GM23338 (cell line): ENCODE results near the gene SMOC1. TPM values are rescaled to one million over a fixed set of nuclear protein-coding genes. Genes with fewer than 3 reads are reported as not detected.

Source experiments
- ATAC-seq: fragments of 200-7000 bp; cut with Tn5 transposase; 3 replicates; pipeline ENCODE4 v1.9.1; 2020
- DNase-seq: peaks from one replicate; pipeline ENCODE4 v3.0.0-alpha.2; 2015; ENCODE audit warnings: low spot score
- H2AFZ ChIP-seq: fragments of 200-600 bp; sonication (generic); 2 replicates; pipeline ENCODE4 v1.8.0; 2016; ENCODE audit warnings: antibody characterized with exemption, mild to moderate bottlenecking, moderate library complexity
- H3F3A ChIP-seq: fragments of 200-600 bp; sonication (generic); replicated peaks from 2 replicates; pipeline ENCODE4 v1.8.0; 2017; ENCODE audit warnings: antibody characterized with exemption, mixed run types, low read depth
- H3K27ac ChIP-seq: fragments of 200-600 bp; sonication (generic); 2 replicates; pipeline ENCODE4 v1.6.1; 2016; ENCODE audit warnings: low read depth
- H3K27me3 ChIP-seq: fragments of 200-600 bp; sonication (generic); 2 replicates; pipeline ENCODE4 v1.8.0; 2016; ENCODE audit warnings: mild to moderate bottlenecking, mixed run types, moderate library complexity; ENCODE audit not compliant: insufficient read depth
- H3K36me3 ChIP-seq: fragments of 200-600 bp; sonication (generic); 2 replicates; pipeline ENCODE4 v1.8.0; 2016; ENCODE audit warnings: mild to moderate bottlenecking; ENCODE audit not compliant: insufficient read depth
- H3K4me1 ChIP-seq: fragments of 200-600 bp; sonication (generic); 2 replicates; pipeline ENCODE4 v1.8.0; 2016; ENCODE audit warnings: mild to moderate bottlenecking, moderate library complexity; ENCODE audit not compliant: insufficient read depth
- H3K4me2 ChIP-seq: fragments of 200-600 bp; sonication (generic); 2 replicates; pipeline ENCODE4 v1.7.1; 2017; ENCODE audit warnings: mixed run types
- H3K4me3 ChIP-seq: fragments of 200-600 bp; sonication (generic); 2 replicates; pipeline ENCODE4 v1.6.1; 2016; ENCODE audit warnings: mixed run types
- H3K79me2 ChIP-seq: fragments of 200-600 bp; sonication (generic); replicated peaks from 2 replicates; pipeline ENCODE4 v1.8.0; 2017; ENCODE audit warnings: mild to moderate bottlenecking; ENCODE audit not compliant: insufficient read depth
- H3K9me2 ChIP-seq: fragments of 200-600 bp; sonication (generic); 2 replicates; pipeline ENCODE4 v1.8.0; 2017; ENCODE audit not compliant: insufficient read depth
- H4K20me1 ChIP-seq: fragments of 200-600 bp; sonication (generic); replicated peaks from 2 replicates; pipeline ENCODE4 v1.8.0; 2017; ENCODE audit warnings: mild to moderate bottlenecking; ENCODE audit not compliant: insufficient read depth
- H3K27ac Mint-ChIP-seq: 2 replicates; pipeline ENCODE4 v1.8.0; 2020; ENCODE audit warnings: inconsistent platforms, mild to moderate bottlenecking, moderate library complexity, mixed read lengths
- H3K27me3 Mint-ChIP-seq: 3 replicates; pipeline ENCODE4 v1.8.0; 2022; ENCODE audit warnings: low read depth, mild to moderate bottlenecking, moderate library complexity, mixed read lengths, inconsistent platforms; ENCODE audit not compliant: insufficient read depth, poor library complexity
- H3K36me3 Mint-ChIP-seq: 3 replicates; pipeline ENCODE4 v1.8.0; 2021; ENCODE audit warnings: low read depth, mild to moderate bottlenecking, inconsistent platforms, moderate library complexity, mixed read lengths
- H3K4me1 Mint-ChIP-seq: 3 replicates; pipeline ENCODE4 v1.8.0; 2020; ENCODE audit warnings: mild to moderate bottlenecking, inconsistent platforms, mixed read lengths
- H3K4me3 Mint-ChIP-seq: 3 replicates; pipeline ENCODE4 v1.8.0; 2021; ENCODE audit warnings: moderate library complexity, mild to moderate bottlenecking, inconsistent platforms, mixed read lengths
- H3K9me3 Mint-ChIP-seq: 3 replicates; pipeline ENCODE4 v1.8.0; 2020; ENCODE audit warnings: moderate library complexity, mild to moderate bottlenecking, inconsistent platforms, mixed read lengths
- ETS1 ChIP-seq: IDR thresholded peaks from 2 replicates; pipeline ENCODE4 v1.6.1; 2016; ENCODE audit warnings: antibody characterized with exemption
- EZH2 ChIP-seq: fragments of 200-600 bp; sonication (generic); IDR thresholded peaks from one replicate; pipeline ENCODE4 v1.8.0; 2017; ENCODE audit warnings: antibody characterized with exemption, mild to moderate bottlenecking, low read depth; ENCODE audit not compliant: unreplicated experiment
- EZH2phosphoT487 ChIP-seq: fragments of 200-600 bp; sonication (generic); IDR thresholded peaks from one replicate; pipeline ENCODE4 v1.8.1; 2018; ENCODE audit warnings: antibody characterized with exemption; ENCODE audit not compliant: unreplicated experiment
- JUNB ChIP-seq: IDR thresholded peaks from one replicate; pipeline ENCODE4 v1.6.1; 2016; ENCODE audit warnings: antibody characterized with exemption; ENCODE audit not compliant: unreplicated experiment
- POLR2AphosphoS5 ChIP-seq: IDR thresholded peaks from 2 replicates; pipeline ENCODE4 v1.6.1; 2016; ENCODE audit warnings: antibody characterized with exemption, low read depth
- REST ChIP-seq: IDR thresholded peaks from one replicate; pipeline ENCODE4 v1.6.1; 2018; ENCODE audit warnings: antibody characterized with exemption; ENCODE audit not compliant: unreplicated experiment
- STAT1 ChIP-seq: IDR thresholded peaks from one replicate; pipeline ENCODE4 v1.6.1; 2016; ENCODE audit warnings: antibody characterized with exemption; ENCODE audit not compliant: unreplicated experiment
- ZNF114 ChIP-seq: fragments of 250-450 bp; sonication (Bioruptor Pico); IDR thresholded peaks from 2 replicates; pipeline ENCODE4 v1.5.0; 2020; ENCODE audit warnings: mild to moderate bottlenecking, moderate library complexity
- ZNF331 ChIP-seq: fragments of 250-450 bp; sonication (Bioruptor Pico); IDR thresholded peaks from 2 replicates; pipeline ENCODE4 v1.5.0; 2020; ENCODE audit warnings: low read depth, mild to moderate bottlenecking, moderate library complexity
- polyA plus RNA-seq: library from polyadenylated mRNA; unstranded; fragments of >200 nt; fragmentation: Nextera tagmentation; extraction: Ambion mirVana; gene quantifications from 2 replicates; pipeline ENCODE4 v1.2.1, GENCODE V29; 2016
- total RNA-seq: library from RNA; depleted of rRNA; stranded (reverse); fragments of >200 nt; shearing (Covaris generic); gene quantifications from 2 replicates; pipeline ENCODE4 v1.2.3, GENCODE V29; 2014

Gene SMOC1
- total and polyA plus RNA-seq, 2 experiments from 2014 or later, result 0.79 to 1.6 TPM

GRCh38 chr14:69916396-69916795 lies 37.2 kb downstream of the SMOC1 start (continued):
- TF ChIP-seq REST, result no peak
- no peak for TF ChIP-seq STAT1
- TF ChIP-seq JUNB, result no peak
- TF ChIP-seq POLR2AphosphoS5, result no peak

GRCh38 chr14:69917287-69917686 lies 38.1 kb downstream of the SMOC1 start:
- Mint-ChIP-seq H3K27ac (no peak overlapping the region), H3K9me3 (no peaks in the 10 kb centered on the region), H3K27me3 (peaks cover 2% of the 10 kb centered on the region), H3K36me3 (no peaks in the 10 kb centered on the region), H3K4me3 (no peak overlapping the region), H3K4me1 (peaks cover 6% of the 10 kb centered on the region; the same call in 2 of the 3 replicates)
- no peaks in the 10 kb centered on the region for H4K20me1 ChIP-seq
- no peaks in the 10 kb centered on the region for H3F3A ChIP-seq
- ATAC-seq, result no peak
- no peaks in the 10 kb centered on the region for H3K4me1 ChIP-seq
- TF ChIP-seq JUNB (no peak), ETS1 (no peak), REST (no peak), EZH2 (no peak), EZH2phosphoT487 (no peak), ZNF331 (CRISPR knock-in tag) (no peak), ZNF114 (no peak)
- no peaks in the 10 kb centered on the region for H3K36me3 ChIP-seq
- no peak overlapping the region for H2AFZ ChIP-seq
- no peak overlapping the region for H3K4me2 ChIP-seq
- DNase-seq, result no peak
- H3K79me2 ChIP-seq, result no peaks in the 10 kb centered on the region
- no peak overlapping the region for H3K4me3 ChIP-seq
- H3K27me3 ChIP-seq, result no peaks in the 10 kb centered on the region
- no peak overlapping the region for H3K27ac ChIP-seq
- no peaks in the 10 kb centered on the region for H3K9me2 ChIP-seq
